H1 (cell line): ENCODE measurements around the gene SYT17. TPM values are rescaled to one million over a fixed set of nuclear protein-coding genes. Genes with fewer than 3 reads are reported as not detected.

Source experiments
- CHD7 ChIP-seq: fragments of 300-600 bp; sonication (generic); IDR thresholded peaks from 2 replicates; pipeline ENCODE4 v1.7.1; 2012; ENCODE audit warnings: low read length, moderate library complexity, mild to moderate bottlenecking, inconsistent platforms; ENCODE audit not compliant: insufficient replicate concordance
- HDAC6 ChIP-seq: IDR thresholded peaks from one replicate; pipeline ENCODE4 v1.7.1; 2012; ENCODE audit warnings: low read depth, mild to moderate bottlenecking, inconsistent platforms, low read length, moderate library complexity
- JUND ChIP-seq: IDR thresholded peaks from 2 replicates; pipeline ENCODE4 v1.6.1; 2011; ENCODE audit warnings: mild to moderate bottlenecking, improper control_type of control experiment, low read length
- RFX5 ChIP-seq: IDR thresholded peaks from 2 replicates; pipeline ENCODE4 v1.6.1; 2011; ENCODE audit warnings: low read depth, low read length, improper control_type of control experiment, borderline replicate concordance
- SP2 ChIP-seq: IDR thresholded peaks from 2 replicates; pipeline ENCODE4 v1.6.1; 2012; ENCODE audit warnings: mild to moderate bottlenecking, low read length, inconsistent platforms
- TBP ChIP-seq: IDR thresholded peaks from 2 replicates; pipeline ENCODE4 v1.6.1; 2011; ENCODE audit warnings: low read depth, low read length, improper control_type of control experiment
- TCF12 ChIP-seq: IDR thresholded peaks from 2 replicates; pipeline ENCODE4 v1.6.1; 2011; ENCODE audit warnings: low read depth, mild to moderate bottlenecking, low read length
- ZNF274 ChIP-seq: IDR thresholded peaks from 2 replicates; pipeline ENCODE4 v1.7.0; 2012; ENCODE audit warnings: low read length, borderline replicate concordance; ENCODE audit errors: extremely low read depth
- polyA plus RNA-seq, 7 experiments: library from polyadenylated mRNA; depleted of rRNA in 3 of 7; stranded (reverse) in 5 of 7; unstranded in 2 of 7; fragments of >200 nt in 5 of 7; fragments of 200-250 nt in 2 of 7; gene quantifications; 1 replicate in 5 of 7; 2 replicates in 1 of 7; 4 replicates in 1 of 7; pipeline versions ENCODE4 v1.2.1 to v1.2.3, GENCODE V29; 2011 to 2013; ENCODE audit warnings: missing spikeins in 2 of 7, mixed read lengths in 2 of 7
- total RNA-seq: library from RNA; stranded (reverse); fragmentation: NEBNext Ultra II Directional; extraction: Animal tissue kit (Norgen Biotek cat#: 25700); gene quantifications from 2 replicates; pipeline ENCODE4 v1.2.1, GENCODE V29; 2021

Gene SYT17
- total and polyA plus RNA-seq, 2 of the 8 experiments (the other 6 are each of a cell fraction or from before 2014, with no cell fraction given) = 5.8 to 18.1 TPM

DNA sequence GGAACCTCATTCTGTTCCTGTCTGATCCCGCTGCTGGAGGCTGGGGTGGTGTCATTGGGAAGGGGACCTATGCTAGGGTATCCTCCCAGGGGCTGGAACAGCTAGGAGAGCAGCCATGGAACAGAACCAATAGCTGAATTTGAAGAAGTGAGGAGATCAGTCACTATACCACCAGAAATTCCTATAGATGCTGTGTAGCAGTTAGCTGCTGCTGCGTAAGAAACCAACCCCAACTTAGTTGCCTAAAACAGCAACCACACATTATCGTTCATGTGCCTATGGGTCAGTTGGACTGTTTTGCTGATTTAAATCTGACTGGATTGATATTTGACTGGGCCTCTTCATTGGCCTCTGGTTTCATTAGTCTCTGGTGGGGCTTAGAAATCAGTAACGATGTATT is 20.4 kb upstream of the SYT17 start (continued):
- TF ChIP-seq CHD7 (no peak), SP2 (no peak), TBP (no peak), HDAC6 (no peak), JUND (no peak), TCF12 (no peak), ZNF274 (no peak), RFX5 (no peak)
